Activated T-helper 2 cell treated with anti-CD3 and anti-CD28 coated beads, Interferon-gamma antibody, Interleukin-2, Interleukin-4, amounts not matched to agents 10 μg/mL and 5 μg/mL and 100 μg/mL, durations not matched to agents 14 hours and 24 hours and 36 hours (primary cell): ENCODE measurements around the gene MMGT1. TPM values are rescaled to one million over a fixed set of nuclear protein-coding genes. Genes with fewer than 3 reads are reported as not detected.
"Not testable (repeated sequence)": the region's sequence is repeated elsewhere in the genome, so short reads cannot be mapped to it uniquely, and the experiment has no call there.

ENCODE experiments used
- DNase-seq: peaks from one replicate; pipeline ENCODE4 v3.0.0; 2021; ENCODE audit warnings: low spot score
- H3K27ac Mint-ChIP-seq: one replicate; pipeline ENCODE4 v1.8.0; 2021; ENCODE audit warnings: mixed read lengths
- H3K27me3 Mint-ChIP-seq: one replicate; pipeline ENCODE4 v1.8.0; 2021; ENCODE audit warnings: low read depth, mixed read lengths
- H3K36me3 Mint-ChIP-seq: one replicate; pipeline ENCODE4 v1.8.0; 2021; ENCODE audit warnings: low read depth, mixed read lengths
- H3K4me1 Mint-ChIP-seq: one replicate; pipeline ENCODE4 v1.8.0; 2021; ENCODE audit warnings: low read depth, mixed read lengths
- H3K4me3 Mint-ChIP-seq: one replicate; pipeline ENCODE4 v1.8.0; 2021; ENCODE audit warnings: low read depth, mild to moderate bottlenecking, moderate library complexity, mixed read lengths
- H3K9me3 Mint-ChIP-seq: one replicate; pipeline ENCODE4 v1.8.0; 2021; ENCODE audit warnings: mixed read lengths
- intact Hi-C: fragments of 100-400 bp; cut with micrococcal nuclease; formaldehyde crosslinking; loops from one replicate; pipeline ENCODE4 v1.15.1; 2023
- total RNA-seq: library from RNA; stranded (reverse); gene quantifications from 2 replicates; pipeline ENCODE4 v1.2.3, GENCODE V29; 2022

Gene MMGT1
- total RNA-seq, 1 donor from 2014 or later = 24.0 TPM

- H3K4me1 Mint-ChIP-seq = peaks cover 36% of the 10 kb centered on the region
- no peak overlapping the region for H3K4me3 Mint-ChIP-seq
- intact Hi-C loops = no loop called here
- no peak for DNase-seq
- H3K27ac Mint-ChIP-seq = no peak overlapping the region
- H3K9me3 Mint-ChIP-seq = no peaks in the 10 kb centered on the region
- peaks cover 9% of the 10 kb centered on the region for H3K27me3 Mint-ChIP-seq
- no peaks in the 10 kb centered on the region for H3K36me3 Mint-ChIP-seq
These were observed 7.2 kb upstream of the MMGT1 start for GRCh38 chrX:135981010-135981409.

- DNase-seq = no peak
- intact Hi-C loops = no loop called here
- Mint-ChIP-seq H3K27ac (no peak overlapping the region), H3K4me3 (no peak overlapping the region), H3K36me3 (no peaks in the 10 kb centered on the region), H3K4me1 (peaks cover 23% of the 10 kb centered on the region), H3K27me3 (peaks cover 11% of the 10 kb centered on the region), H3K9me3 (no peaks in the 10 kb centered on the region)
These were observed 3.8 kb upstream of the MMGT1 start for GRCh38 chrX:135977611-135978010.

DNA sequence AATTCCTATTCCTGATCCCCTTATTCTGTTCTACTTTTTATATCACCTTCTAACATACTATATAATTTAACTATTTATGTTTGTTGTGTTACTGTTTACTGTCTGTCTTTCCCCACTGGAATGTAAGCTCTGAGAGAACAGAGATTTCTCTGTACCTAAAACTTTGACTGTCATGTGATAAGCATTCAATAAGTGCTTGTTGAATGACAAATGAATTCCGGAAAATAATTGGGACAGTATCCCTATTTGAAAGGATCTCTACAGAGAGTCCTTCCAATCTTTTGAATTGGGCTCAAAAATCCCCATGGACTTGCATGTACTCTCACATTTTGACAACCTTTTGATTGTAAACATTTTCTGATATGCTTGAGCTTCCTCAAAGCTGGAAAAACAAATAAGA, 1.6 kb upstream of the MMGT1 start:
- H3K27ac Mint-ChIP-seq = no peak overlapping the region
- no peak for DNase-seq
- intact Hi-C loops = loop anchor here (2.0 kb wide), 1 partner anchor 455 kb away; the partner anchor contains the start of gene INTS6L
- H3K36me3 Mint-ChIP-seq = no peaks in the 10 kb centered on the region
- no peak overlapping the region for H3K4me3 Mint-ChIP-seq
- H3K27me3 Mint-ChIP-seq = peaks cover 11% of the 10 kb centered on the region
- no peaks in the 10 kb centered on the region for H3K9me3 Mint-ChIP-seq
- peaks cover 31% of the 10 kb centered on the region for H3K4me1 Mint-ChIP-seq

DNA sequence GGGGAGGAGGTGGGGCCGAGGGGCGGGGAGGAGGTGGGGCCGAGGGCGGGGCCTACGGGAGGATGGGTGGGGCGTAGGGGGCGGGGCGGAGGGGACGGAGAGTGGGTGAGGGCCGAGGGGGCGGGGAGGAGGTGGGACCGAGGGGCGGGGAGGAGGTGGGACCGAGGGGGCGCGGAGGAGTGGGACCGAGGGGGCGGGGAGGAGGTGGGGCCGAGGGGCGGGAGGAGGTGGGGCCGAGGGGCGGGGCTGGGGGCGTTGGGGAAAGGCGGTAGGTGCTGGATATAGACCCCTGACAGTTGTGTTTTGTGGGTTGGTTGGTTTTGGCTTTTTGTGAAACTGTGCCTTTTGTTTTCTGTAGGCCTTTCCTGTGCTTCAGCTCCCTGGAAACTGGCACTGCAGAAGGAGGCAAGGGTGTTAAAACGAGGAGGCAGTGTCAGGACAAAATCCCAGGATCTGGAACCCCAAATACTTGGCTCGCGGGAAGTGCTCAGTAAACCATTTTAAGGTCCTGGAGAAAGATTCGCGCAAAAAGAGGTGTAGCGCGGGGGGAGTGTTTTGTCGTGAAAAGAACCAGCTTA, 580 bp upstream of the MMGT1 start:
- H3K4me3 Mint-ChIP-seq = peak overlapping the region; percentile 74
- H3K4me1 Mint-ChIP-seq = peaks cover 31% of the 10 kb centered on the region
- intact Hi-C loops = loop anchor here (1.0 to 5.0 kb wide), 3 partner anchors 11 to 523 kb away; partner anchors contain the start of genes HTATSF1, INTS6L and SLC9A6
- no peaks in the 10 kb centered on the region for H3K36me3 Mint-ChIP-seq
- H3K27me3 Mint-ChIP-seq = peaks cover 11% of the 10 kb centered on the region
- peak overlapping the region; percentile 30 for H3K27ac Mint-ChIP-seq
- no peaks in the 10 kb centered on the region for H3K9me3 Mint-ChIP-seq
- DNase-seq = peak; percentile 33

- Mint-ChIP-seq H3K27ac (peak overlapping the region; percentile 97), H3K36me3 (no peaks in the 10 kb centered on the region), H3K4me1 (peaks cover 29% of the 10 kb centered on the region), H3K27me3 (peaks cover 11% of the 10 kb centered on the region), H3K9me3 (no peaks in the 10 kb centered on the region), H3K4me3 (peak overlapping the region; percentile 97)
- intact Hi-C loops = loop anchor here (5.0 kb wide), 1 partner anchor 524 kb away; the partner anchor contains the start of gene HTATSF1
- DNase-seq = no peak
These were observed 702 bp downstream of the MMGT1 start for GRCh38 chrX:135973025-135973547.

DNA sequence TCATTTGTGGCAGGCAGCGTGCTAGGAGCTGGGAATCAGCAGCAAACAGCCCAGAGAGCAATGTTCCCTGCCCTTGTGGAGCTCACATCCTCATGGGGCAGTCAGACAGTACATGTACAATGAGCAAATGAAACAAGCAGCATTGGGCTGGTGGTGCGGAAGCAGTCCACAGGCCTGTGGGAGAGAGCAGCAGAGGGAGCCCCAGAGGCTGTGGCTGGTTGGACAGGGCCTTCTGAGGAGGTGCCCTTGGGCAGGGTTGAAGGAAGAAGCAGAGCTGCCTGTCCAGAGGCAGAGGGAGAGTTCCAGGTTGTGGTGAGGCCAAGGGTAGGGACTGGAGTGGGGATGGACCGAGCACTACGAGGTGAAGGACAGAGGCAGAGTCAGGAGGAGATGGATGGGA, 22.5 kb downstream of the MMGT1 start:
- H3K27me3 Mint-ChIP-seq = no peaks in the 10 kb centered on the region
- no peaks in the 10 kb centered on the region for H3K36me3 Mint-ChIP-seq
- H3K27ac Mint-ChIP-seq = no peak overlapping the region
- intact Hi-C loops = no loop called here
- no peak for DNase-seq
- H3K4me1 Mint-ChIP-seq = no peaks in the 10 kb centered on the region
- H3K9me3 Mint-ChIP-seq = no peaks in the 10 kb centered on the region
- no peak overlapping the region for H3K4me3 Mint-ChIP-seq

GRCh38 chrX:135944486-135944885, 29.3 kb downstream of the MMGT1 start:
- intact Hi-C loops = no loop called here

DNA sequence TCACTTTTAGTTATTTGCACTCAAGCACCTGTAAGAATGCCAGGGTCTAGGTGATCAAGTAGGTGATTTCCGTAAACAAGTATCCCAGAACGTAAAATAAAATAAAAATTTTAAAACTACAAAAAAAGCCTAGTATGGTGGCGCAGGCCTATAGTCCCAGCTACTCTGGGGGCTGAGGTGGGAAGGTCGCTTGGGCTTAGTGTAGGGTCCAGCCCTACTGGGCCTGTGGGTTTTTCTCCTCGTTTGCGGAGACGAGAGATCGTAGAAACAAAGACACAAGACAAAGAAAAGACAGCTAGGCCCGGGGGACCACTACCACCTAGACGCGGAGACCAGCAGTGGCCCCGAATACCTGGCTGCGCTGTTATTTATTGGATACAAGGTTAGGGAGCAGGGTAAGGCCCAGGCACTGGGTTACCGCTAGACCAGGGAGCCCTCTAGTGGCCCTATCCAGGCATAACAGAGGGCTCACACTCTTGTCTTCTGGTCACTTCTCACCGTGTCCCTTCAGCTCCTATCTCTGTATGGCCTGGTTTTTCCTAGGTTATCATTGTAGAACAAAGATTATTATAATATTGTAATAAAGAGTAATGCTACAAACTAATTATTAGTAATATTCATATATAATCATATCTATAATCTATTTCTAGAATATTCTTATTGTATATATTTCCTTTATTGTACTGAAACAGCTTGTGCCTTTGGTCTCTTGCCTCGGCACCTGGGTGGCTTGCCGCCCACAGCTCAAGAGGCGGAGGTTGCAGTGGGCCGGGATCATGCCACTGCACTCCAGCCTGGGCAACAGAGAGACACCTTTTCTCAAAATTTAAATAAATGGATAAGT, 41.9 kb downstream of the MMGT1 start:
- H3K4me1 Mint-ChIP-seq = no peaks in the 10 kb centered on the region
- no peaks in the 10 kb centered on the region for H3K36me3 Mint-ChIP-seq
- no peak overlapping the region for H3K4me3 Mint-ChIP-seq
- H3K9me3 Mint-ChIP-seq = no peaks in the 10 kb centered on the region
- peaks cover 2% of the 10 kb centered on the region for H3K27me3 Mint-ChIP-seq
- peak; percentile 8 for DNase-seq
- no peak overlapping the region for H3K27ac Mint-ChIP-seq
- intact Hi-C loops = no loop called here

More at GRCh38 chrX:135944486-135944885, 29.3 kb downstream of the MMGT1 start:
- no peak for DNase-seq
- Mint-ChIP-seq H3K36me3 (no peaks in the 10 kb centered on the region), H3K27ac (no peak overlapping the region), H3K27me3 (no peaks in the 10 kb centered on the region), H3K4me1 (no peaks in the 10 kb centered on the region), H3K9me3 (peaks cover 4% of the 10 kb centered on the region), H3K4me3 (no peak overlapping the region)

GRCh38 chrX:135927897-135928296, 45.9 kb downstream of the MMGT1 start:
- H3K4me3 Mint-ChIP-seq = no peak overlapping the region

DNA sequence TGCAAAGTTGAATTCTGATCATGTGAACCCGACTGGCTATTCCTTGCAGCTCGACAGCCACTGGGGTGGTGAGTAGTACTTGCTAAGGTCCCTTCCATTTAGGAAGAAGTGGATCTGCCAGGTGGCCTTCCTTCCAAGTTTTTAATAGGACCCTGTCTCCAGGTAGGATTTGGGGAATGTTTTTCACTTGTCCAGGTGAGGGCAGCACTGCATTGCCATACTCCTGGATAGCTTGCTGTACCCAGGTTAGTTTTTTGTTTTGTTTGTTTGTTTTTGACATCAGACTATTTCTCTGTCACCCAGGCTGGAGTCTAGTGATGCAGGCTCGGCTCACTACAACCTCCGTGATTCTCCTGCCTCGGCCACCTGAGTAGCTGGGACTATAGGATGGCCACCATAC, 50.4 kb downstream of the MMGT1 start:
- intact Hi-C loops = no loop called here
- DNase-seq = no peak
- Mint-ChIP-seq H3K4me3 (no peak overlapping the region), H3K36me3 (no peaks in the 10 kb centered on the region), H3K4me1 (no peaks in the 10 kb centered on the region), H3K9me3 (no peaks in the 10 kb centered on the region), H3K27me3 (peaks cover 4% of the 10 kb centered on the region), H3K27ac (no peak overlapping the region)

More at GRCh38 chrX:135927897-135928296, 45.9 kb downstream of the MMGT1 start:
- Mint-ChIP-seq H3K9me3 (no peaks in the 10 kb centered on the region), H3K27me3 (peaks cover 2% of the 10 kb centered on the region), H3K27ac (no peak overlapping the region), H3K36me3 (no peaks in the 10 kb centered on the region), H3K4me1 (no peaks in the 10 kb centered on the region)
- intact Hi-C loops = no loop called here
- no peak for DNase-seq

GRCh38 chrX:135920516-135920915, 53.3 kb downstream of the MMGT1 start:
- H3K27me3 Mint-ChIP-seq, H3K36me3 Mint-ChIP-seq, H3K9me3 Mint-ChIP-seq, intact Hi-C loops, H3K4me1 Mint-ChIP-seq, DNase-seq, H3K27ac Mint-ChIP-seq, H3K4me3 Mint-ChIP-seq: not testable (repeated sequence)

- Mint-ChIP-seq H3K9me3 (no peaks in the 10 kb centered on the region), H3K27me3 (peaks cover 1% of the 10 kb centered on the region), H3K4me3 (no peak overlapping the region), H3K36me3 (no peaks in the 10 kb centered on the region), H3K4me1 (no peaks in the 10 kb centered on the region), H3K27ac (no peak overlapping the region)
- no peak for DNase-seq
- intact Hi-C loops = no loop called here
These were observed 59.4 kb downstream of the MMGT1 start for GRCh38 chrX:135914404-135914803.
